ENCODE results near the gene LMF1. TPM values are rescaled to one million over a fixed set of nuclear protein-coding genes. Genes with fewer than 3 reads are reported as not detected.
"Not testable (repeated sequence)": the region's sequence is repeated elsewhere in the genome, so short reads cannot be mapped to it uniquely, and the experiment has no call there.

Gene LMF1
- total RNA-seq, 3 donors from 2014 or later = 14.1 to 26.4 (median 21.4) TPM

GRCh38 chr16:962366-962765, 8.4 kb downstream of the LMF1 start:
- Histone ChIP-seq H3K4me1 (no peaks in the 10 kb centered on the region), H3K4me3 (no peak overlapping the region), H3K9me3 (no peaks in the 10 kb centered on the region), H3K27ac (no peak overlapping the region), H3K27me3 (no peaks in the 10 kb centered on the region), H3K36me3 (no peaks in the 10 kb centered on the region)
- DNase-seq (ENCODE audit: low spot score in 2 of 2) = no peak
- intact Hi-C loops (cut with DNase I; ENCODE audit: low total_unique reads) = no loop called here
- TF ChIP-seq POLR2A (IDR thresholded peaks at IDR 0.05) = no peak
- TF ChIP-seq, protein P1, sequence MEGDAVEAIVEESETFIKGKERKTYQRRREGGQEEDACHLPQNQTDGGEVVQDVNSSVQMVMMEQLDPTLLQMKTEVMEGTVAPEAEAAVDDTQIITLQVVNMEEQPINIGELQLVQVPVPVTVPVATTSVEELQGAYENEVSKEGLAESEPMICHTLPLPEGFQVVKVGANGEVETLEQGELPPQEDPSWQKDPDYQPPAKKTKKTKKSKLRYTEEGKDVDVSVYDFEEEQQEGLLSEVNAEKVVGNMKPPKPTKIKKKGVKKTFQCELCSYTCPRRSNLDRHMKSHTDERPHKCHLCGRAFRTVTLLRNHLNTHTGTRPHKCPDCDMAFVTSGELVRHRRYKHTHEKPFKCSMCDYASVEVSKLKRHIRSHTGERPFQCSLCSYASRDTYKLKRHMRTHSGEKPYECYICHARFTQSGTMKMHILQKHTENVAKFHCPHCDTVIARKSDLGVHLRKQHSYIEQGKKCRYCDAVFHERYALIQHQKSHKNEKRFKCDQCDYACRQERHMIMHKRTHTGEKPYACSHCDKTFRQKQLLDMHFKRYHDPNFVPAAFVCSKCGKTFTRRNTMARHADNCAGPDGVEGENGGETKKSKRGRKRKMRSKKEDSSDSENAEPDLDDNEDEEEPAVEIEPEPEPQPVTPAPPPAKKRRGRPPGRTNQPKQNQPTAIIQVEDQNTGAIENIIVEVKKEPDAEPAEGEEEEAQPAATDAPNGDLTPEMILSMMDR (IDR thresholded peaks at IDR 0.05) = no peak
- no peak for TF ChIP-seq POLR2AphosphoS5 (IDR thresholded peaks at IDR 0.05)

- no peak overlapping the region for H3K27ac ChIP-seq
- H3K4me1 ChIP-seq = no peaks in the 10 kb centered on the region
- H3K4me3 ChIP-seq = no peak overlapping the region
- DNase-seq (ENCODE audit: low spot score in 2 of 2) = no peak
- H3K9me3 ChIP-seq = no peaks in the 10 kb centered on the region
- H3K36me3 ChIP-seq = no peaks in the 10 kb centered on the region
- no peaks in the 10 kb centered on the region for H3K27me3 ChIP-seq
- TF ChIP-seq, protein P1 (IDR thresholded peaks at IDR 0.05) = no peak
- TF ChIP-seq POLR2AphosphoS5 (IDR thresholded peaks at IDR 0.05) (no peak), POLR2A (IDR thresholded peaks at IDR 0.05) (no peak)
- intact Hi-C loops (cut with DNase I; ENCODE audit: low total_unique reads) = no loop called here
These were observed 11.3 kb downstream of the LMF1 start for GRCh38 chr16:959232-960040.

GRCh38 chr16:955766-956165, 15.0 kb downstream of the LMF1 start:
- H3K36me3 ChIP-seq; H3K27me3 ChIP-seq; H3K4me3 ChIP-seq; H3K27ac ChIP-seq; intact Hi-C loops (cut with DNase I; ENCODE audit: low total_unique reads); H3K9me3 ChIP-seq; H3K4me1 ChIP-seq; DNase-seq (ENCODE audit: low spot score in 2 of 2): not testable (repeated sequence)

DNA sequence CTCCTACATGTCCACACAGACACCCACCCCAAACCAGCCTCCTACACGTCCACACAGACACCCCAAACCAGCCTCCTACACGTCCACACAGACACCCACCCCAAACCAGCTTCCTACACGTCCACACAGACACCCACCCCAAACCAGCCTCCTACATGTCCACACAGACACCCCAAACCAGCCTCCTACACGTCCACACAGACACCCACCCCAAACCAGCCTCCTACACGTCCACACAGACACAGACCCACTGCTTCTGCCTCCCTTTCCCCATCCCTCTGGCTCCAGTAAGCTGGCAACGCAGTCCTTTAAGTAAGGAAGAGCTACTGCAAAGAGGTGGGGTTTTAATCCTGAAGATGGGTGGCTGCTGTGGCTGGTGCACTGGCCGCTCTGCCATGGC, 17.0 kb downstream of the LMF1 start:
- H3K4me3 ChIP-seq; H3K27ac ChIP-seq; H3K36me3 ChIP-seq; H3K27me3 ChIP-seq; DNase-seq (ENCODE audit: low spot score in 2 of 2); H3K9me3 ChIP-seq; intact Hi-C loops (cut with DNase I; ENCODE audit: low total_unique reads); H3K4me1 ChIP-seq: not testable (repeated sequence)

DNA sequence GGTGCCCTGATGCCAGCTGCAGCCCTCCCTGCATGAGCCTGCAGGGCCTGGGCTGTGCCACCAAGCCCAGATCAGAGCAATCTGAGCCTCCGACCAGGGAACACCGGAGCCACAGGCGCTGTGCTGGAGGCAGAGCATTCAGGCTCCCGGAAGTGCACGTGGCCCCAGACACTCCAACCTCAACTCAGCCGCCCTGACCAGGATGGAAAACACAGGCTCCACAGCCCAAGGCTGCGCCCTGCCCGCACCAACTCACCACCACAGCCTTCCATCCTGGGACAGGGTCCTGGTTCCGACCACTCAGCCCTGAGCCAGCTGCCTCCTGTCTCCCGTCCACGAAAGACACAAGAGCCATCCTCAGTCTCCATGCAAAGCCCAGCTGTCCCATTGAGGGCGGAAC, 18.5 kb downstream of the LMF1 start:
- Histone ChIP-seq H3K9me3 (no peaks in the 10 kb centered on the region), H3K27me3 (no peaks in the 10 kb centered on the region), H3K4me3 (no peak overlapping the region), H3K4me1 (no peaks in the 10 kb centered on the region), H3K36me3 (no peaks in the 10 kb centered on the region), H3K27ac (no peak overlapping the region)
- TF ChIP-seq POLR2AphosphoS5 (IDR thresholded peaks at IDR 0.05) = no peak
- TF ChIP-seq POLR2A (IDR thresholded peaks at IDR 0.05) = no peak
- TF ChIP-seq, protein P1 (IDR thresholded peaks at IDR 0.05) = no peak
- intact Hi-C loops (cut with DNase I; ENCODE audit: low total_unique reads) = no loop called here
- no peak for DNase-seq (ENCODE audit: low spot score in 2 of 2)

GRCh38 chr16:951660-952301, 19.0 kb downstream of the LMF1 start:
- intact Hi-C loops (cut with DNase I; ENCODE audit: low total_unique reads) = no loop called here
- H3K4me3 ChIP-seq = no peak overlapping the region
- H3K9me3 ChIP-seq = no peaks in the 10 kb centered on the region
- no peaks in the 10 kb centered on the region for H3K36me3 ChIP-seq
- no peak for TF ChIP-seq POLR2AphosphoS5 (IDR thresholded peaks at IDR 0.05)
- TF ChIP-seq POLR2A (IDR thresholded peaks at IDR 0.05) = no peak
- TF ChIP-seq, protein P1 (IDR thresholded peaks at IDR 0.05) = no peak
- DNase-seq (ENCODE audit: low spot score in 2 of 2) = no peak
- H3K27ac ChIP-seq = no peak overlapping the region
- no peaks in the 10 kb centered on the region for H3K27me3 ChIP-seq
- no peaks in the 10 kb centered on the region for H3K4me1 ChIP-seq

DNA sequence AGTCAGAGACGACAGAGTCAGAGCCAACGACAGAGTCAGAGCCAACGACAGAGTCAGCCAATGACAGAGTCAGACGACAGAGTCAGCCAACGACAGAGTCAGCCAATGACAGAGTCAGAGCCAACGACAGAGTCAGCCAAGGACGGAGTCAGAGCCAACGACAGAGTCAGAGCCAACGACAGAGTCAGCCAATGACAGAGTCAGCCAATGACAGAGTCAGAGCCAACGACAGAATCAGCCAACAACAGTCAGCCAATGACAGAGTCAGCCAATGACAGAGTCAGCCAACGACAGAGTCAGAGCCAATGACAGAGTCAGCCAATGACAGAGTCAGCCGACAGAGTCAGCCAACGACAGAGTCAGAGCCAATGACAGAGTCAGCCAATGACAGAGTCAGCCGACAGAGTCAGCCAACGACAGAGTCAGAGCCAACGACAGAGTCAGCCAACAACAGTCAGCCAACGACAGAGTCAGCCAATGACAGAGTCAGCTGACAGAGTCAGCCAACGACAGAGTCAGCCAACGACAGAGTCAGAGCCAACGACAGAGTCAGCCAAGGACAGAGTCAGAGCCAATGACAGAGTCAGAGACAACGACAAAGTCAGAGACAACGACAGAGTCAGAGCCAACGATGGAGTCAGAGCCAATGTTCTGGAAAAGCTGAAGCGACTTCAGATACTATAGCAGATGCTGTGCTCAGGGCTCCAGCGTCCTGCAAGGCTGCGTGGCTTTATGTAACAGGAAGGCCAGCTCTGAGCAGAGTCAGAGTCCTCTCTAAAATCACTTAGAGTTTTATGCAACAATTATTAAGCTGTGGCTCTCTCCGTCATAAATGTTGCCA, 19.8 kb downstream of the LMF1 start:
- H3K4me1 ChIP-seq; H3K36me3 ChIP-seq; H3K27ac ChIP-seq; H3K9me3 ChIP-seq; DNase-seq (ENCODE audit: low spot score in 2 of 2); H3K4me3 ChIP-seq; H3K27me3 ChIP-seq; intact Hi-C loops (cut with DNase I; ENCODE audit: low total_unique reads): not testable (repeated sequence)

GRCh38 chr16:948767-949166, 22.0 kb downstream of the LMF1 start:
- H3K4me1 ChIP-seq; H3K36me3 ChIP-seq; H3K27me3 ChIP-seq; intact Hi-C loops (cut with DNase I; ENCODE audit: low total_unique reads); H3K9me3 ChIP-seq; DNase-seq (ENCODE audit: low spot score in 2 of 2); H3K4me3 ChIP-seq; H3K27ac ChIP-seq: not testable (repeated sequence)
